Stomach (tissue), 4 donors: ENCODE results near the gene CNST.

Experiments
- EP300 ChIP-seq: sonication (generic); formaldehyde crosslinking; IDR thresholded peaks from one replicate; pipeline ENCODE4 v1.6.1; 2017; ENCODE audit warnings: antibody characterized with exemption
- POLR2A ChIP-seq, 4 donors: fragments of 450-650 bp; IDR thresholded peaks; one replicate each; pipeline ENCODE4 v1.6.1; 2016; ENCODE audit warnings: antibody characterized with exemption in 4 of 4, control low read depth in 2 of 4, mild to moderate bottlenecking in 1 of 4, moderate library complexity in 1 of 4
- POLR2AphosphoS5 ChIP-seq, 3 donors: sonication (generic); formaldehyde crosslinking; IDR thresholded peaks; one replicate each; pipeline ENCODE4 v1.6.1; 2016; ENCODE audit warnings: antibody characterized with exemption in 3 of 3
- TF ChIP-seq, protein P1 (sequence below), 7 experiments: fragments of 450-650 bp in 4 of 7; fragments of 200-600 bp in 3 of 7; sonication (generic) in 3 of 7; IDR thresholded peaks; one replicate each; pipeline ENCODE4 v1.5.1; 2016 to 2019; ENCODE audit warnings: antibody characterized with exemption in 7 of 7, control low read depth in 2 of 7, mild to moderate bottlenecking in 1 of 7

DNA sequence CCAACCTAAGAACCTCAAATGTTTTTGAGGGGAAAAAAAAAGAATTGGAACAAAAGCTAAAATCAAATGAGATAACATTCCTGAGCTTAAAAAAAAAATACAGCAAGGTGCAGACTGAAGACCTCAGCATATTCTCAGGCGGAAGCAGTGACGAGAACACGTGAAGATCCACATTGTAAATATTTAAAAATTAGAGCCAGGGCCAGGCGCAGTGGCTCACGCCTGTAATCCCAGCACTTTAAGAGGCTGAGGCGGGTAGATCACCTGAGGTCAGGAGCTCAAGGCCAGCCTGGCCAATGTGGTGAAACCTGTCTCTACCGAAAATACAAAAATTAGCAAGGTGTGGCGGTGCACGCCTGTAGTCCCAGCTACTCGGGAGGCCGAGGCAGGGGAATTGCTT, 15.9 kb upstream of the CNST start:
- TF ChIP-seq, protein P1, sequence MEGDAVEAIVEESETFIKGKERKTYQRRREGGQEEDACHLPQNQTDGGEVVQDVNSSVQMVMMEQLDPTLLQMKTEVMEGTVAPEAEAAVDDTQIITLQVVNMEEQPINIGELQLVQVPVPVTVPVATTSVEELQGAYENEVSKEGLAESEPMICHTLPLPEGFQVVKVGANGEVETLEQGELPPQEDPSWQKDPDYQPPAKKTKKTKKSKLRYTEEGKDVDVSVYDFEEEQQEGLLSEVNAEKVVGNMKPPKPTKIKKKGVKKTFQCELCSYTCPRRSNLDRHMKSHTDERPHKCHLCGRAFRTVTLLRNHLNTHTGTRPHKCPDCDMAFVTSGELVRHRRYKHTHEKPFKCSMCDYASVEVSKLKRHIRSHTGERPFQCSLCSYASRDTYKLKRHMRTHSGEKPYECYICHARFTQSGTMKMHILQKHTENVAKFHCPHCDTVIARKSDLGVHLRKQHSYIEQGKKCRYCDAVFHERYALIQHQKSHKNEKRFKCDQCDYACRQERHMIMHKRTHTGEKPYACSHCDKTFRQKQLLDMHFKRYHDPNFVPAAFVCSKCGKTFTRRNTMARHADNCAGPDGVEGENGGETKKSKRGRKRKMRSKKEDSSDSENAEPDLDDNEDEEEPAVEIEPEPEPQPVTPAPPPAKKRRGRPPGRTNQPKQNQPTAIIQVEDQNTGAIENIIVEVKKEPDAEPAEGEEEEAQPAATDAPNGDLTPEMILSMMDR (IDR thresholded peaks at IDR 0.05) = no peak
- TF ChIP-seq POLR2AphosphoS5 (IDR thresholded peaks at IDR 0.05) (no peak), EP300 (no peak), POLR2A (IDR thresholded peaks at IDR 0.05) (no peak)
